ENCODE measurements around the gene ALDH1L2.
"Not testable (repeated sequence)": the region's sequence is repeated elsewhere in the genome, so short reads cannot be mapped to it uniquely, and the experiment has no call there.

ALDH1L2 gene

DNA sequence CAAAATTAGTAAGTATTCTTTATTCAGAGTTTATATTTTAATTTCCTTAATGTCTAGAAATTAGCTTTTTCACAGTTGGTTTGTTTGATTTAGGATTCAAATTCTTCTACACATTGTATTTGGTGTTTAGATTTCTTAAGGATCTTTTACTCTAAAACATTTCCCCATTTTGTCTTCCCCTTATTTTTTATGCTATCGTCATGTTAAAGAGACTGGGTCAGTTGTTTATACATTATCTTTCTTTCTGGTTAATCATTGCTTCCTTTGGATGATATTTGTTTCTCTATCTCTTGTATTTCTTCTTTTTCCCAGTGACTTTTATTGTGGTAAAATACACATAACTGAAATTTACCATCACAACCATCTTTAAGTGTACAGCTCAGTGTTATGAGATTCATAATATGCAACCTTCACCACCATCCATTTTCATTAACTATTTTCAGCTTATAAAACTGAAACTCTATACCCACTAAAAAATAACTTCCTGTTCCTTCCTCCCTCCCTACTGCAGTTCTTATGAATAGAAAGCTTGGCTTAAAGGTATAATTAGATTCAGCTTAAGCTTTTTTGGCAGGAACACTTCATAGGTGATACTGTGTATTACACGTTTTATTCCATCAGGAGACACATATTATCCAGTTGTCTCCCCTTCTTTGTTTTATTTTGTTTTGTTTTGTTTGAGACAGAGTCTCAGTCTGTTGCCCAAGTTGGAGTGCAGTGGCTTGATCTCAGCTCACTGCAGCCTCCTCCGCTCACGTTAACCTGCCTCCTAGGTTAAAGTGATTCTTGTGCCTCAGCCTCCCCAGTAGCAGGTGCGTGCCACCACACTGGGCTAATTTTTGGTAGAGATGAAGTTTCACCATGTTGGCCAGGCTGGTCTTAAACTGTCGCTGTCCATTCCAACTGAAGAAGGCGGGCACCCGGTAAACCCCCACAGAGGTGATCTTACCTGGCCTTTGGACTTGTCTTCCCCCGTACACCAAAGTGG, 53.1 kb downstream of the ALDH1L2 start:
- no peak for DNase-seq

DNA sequence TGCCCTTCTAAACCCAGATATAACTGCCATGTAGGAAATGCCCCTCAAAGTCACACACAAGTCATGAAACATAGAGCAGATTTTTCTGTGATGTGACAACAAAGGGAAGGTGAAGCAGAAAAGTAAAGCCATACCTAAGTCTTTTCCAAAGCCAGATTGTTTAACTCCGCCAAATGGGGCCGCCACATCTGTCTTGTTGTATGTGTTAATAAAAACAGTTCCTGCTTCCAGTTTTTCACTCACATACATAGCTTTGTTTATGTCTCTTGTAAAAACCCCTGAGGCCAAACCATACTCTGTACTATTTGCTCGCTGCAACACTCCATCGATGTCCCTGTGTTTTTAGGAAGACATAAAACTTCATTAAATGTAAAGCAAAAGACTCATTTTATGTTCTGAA, 57.8 kb downstream of the ALDH1L2 start:
- no peak for DNase-seq

DNA sequence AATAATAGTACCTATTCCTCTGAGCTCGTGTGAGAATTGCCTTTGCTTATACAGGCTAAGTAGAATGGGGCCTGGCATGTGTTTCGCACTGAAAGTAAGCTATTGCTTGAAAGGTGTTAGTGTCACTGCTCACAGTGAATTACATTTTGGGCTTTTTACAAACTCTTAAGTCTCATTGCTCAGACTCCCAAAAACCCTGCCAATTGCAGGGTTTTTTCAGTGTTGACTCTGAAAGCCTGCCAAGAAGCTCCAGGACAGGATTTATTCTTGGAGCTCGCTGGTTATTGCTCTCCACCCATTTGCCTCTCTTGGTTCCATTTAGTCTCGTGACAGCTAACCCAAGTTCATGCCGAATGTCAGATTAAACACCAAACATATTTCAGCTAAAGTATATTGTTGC, 58.4 kb downstream of the ALDH1L2 start:
- no peak for DNase-seq

DNA sequence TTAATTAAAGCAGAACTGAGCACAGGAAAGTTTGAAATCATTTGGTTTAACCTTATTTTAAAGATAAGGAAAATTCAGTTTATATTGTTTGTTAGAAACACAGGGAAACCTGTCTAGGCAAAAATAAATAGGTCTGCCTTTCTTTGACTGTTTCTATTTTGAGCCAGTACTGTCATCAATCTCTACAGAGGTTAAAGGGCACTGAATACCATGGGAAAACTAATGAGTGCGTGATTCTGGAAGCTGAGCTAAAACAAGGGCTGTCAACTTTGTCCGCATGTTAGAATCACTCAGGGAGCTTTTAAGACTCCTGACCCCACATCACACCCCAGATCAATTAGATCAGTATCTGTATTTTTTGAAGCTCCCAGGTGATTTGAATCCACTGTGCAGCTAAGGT, 59.3 kb downstream of the ALDH1L2 start:
- DNase-seq = no peak

- no peak for DNase-seq
Observed at GRCh38 chr12:105020241-105020962, 63.9 kb downstream of the ALDH1L2 start.

GRCh38 chr12:105018776-105019175, 65.5 kb downstream of the ALDH1L2 start:
- DNase-seq = no peak

DNA sequence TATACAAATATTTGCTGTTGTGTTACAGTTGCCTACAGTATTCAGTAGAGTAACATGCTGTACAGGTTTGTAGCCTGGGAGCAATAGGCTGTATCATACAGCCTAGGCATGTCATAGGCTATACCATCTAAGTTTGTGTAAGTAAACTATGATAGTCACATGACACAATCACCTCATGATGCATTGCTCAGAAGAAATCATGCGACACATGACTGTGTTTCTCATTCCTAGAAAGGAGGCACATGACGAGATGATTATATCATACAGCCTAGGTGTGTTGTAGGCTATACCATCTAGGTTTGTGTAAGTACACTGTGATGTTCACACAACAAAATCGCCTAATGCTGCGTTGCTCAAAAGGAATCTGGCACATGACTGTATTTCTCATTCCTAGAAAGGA, 66.2 kb downstream of the ALDH1L2 start:
- DNase-seq = no peak

GRCh38 chr12:105015543-105015942, 68.7 kb downstream of the ALDH1L2 start:
- no peak for DNase-seq

DNA sequence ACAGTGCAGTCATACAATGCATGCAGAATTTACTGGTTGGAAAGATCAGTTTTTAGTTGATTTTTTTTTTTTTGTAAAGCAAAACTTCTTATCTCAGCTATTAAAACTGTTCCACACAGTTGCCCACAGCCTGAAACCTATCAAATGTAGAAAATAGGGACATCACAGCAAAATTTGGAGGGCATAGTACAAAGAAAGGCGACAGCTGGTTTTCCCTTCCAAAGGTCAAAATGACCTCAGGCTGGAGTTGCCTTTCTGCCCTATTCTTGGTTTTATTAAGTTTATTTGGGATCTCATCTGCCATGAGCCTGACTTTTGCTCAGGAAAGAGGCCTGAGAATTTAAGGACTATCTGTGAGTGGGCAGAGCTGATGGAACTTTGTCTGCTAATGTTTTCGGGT, 69.7 kb downstream of the ALDH1L2 start:
- DNase-seq = no peak

DNA sequence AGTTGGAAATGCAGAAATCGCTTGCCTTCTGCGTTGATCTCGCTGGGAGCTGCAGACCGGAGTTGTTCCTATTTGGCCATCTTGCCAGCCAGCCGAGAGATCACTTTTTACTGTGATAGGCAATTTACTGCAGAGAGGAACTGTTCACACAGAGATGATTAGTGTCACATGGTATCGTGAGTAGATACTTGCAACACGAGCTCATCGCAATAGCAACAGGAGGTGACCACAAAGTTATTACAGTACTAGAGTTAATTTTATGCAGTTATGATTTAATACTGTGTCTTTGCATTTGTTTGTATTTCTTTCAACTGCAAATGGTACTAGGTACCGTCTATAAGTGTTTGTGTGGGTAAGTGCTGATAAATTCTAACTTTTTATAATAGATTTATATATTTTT, 70.4 kb downstream of the ALDH1L2 start:
- DNase-seq = no peak

DNA sequence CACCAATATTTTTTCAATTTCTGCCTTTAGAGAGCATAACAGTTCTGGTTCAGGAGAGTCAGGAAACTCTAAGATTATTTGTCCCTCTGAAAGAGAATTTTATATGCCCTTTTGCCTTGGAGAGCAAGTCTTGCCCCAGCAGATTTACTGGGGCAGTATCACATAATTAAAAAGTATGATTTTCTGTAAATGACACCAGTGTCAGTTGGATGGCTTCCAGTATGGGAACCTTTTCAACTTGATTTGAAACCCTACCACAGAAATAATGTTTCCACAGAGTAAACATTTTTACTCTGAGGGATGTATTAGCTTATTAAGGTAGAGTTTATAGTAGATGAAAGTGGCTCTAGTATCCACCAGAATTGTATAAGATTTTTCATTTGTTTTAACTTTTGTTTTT, 82.8 kb downstream of the ALDH1L2 start:
- no peak for DNase-seq

DNA sequence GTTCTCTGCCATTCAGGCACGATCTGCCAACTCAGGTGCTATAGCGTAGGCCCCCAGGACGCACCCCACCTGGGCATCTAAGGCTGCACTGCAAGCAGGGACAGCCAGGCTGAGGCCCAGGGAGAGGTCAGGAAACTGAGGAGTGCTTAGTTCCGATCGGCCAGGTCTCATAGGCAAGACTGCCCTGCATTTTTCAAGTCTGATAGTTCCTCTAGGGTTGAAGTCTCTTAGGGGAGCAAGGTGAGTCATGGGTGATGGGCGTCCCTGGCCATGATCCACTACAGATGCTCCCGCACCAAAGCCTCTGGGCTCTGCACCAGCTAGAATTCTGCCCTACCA, 84.9 kb downstream of the ALDH1L2 start:
- DNase-seq = no peak

GRCh38 chr12:104998423-104999346, 85.6 kb downstream of the ALDH1L2 start:
- DNase-seq = peak; percentile 84

- no peak for DNase-seq
Observed at GRCh38 chr12:104997541-104997940, 86.7 kb downstream of the ALDH1L2 start.

GRCh38 chr12:104994336-104994735, 89.9 kb downstream of the ALDH1L2 start:
- no peak for DNase-seq

DNA sequence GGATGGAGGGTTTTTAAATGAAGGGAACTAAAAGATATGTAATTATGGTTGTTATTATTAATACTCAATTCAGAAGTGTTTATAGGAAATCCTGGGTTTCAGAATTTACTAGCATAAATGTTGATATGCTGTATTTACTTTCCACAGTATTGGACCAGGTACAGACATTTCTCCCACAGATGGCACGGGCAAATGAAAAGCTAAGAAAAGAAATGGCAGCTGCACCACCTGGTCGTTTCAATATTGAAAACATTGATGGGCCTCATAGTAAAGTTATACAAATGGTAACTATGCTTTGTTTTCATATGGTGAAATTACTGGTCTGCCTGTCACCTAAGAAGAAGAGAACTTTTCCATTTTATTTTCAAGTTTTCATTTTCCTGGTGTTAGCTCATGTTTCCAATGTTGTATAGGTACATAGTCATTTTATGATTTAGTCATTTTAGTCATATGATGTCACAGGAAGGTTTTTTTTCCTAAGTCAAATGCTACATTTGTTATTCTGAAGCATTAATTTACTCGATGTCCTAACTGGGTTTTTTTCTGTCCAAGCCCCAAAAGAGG, 92.6 kb downstream of the ALDH1L2 start:
- no peak for DNase-seq

DNA sequence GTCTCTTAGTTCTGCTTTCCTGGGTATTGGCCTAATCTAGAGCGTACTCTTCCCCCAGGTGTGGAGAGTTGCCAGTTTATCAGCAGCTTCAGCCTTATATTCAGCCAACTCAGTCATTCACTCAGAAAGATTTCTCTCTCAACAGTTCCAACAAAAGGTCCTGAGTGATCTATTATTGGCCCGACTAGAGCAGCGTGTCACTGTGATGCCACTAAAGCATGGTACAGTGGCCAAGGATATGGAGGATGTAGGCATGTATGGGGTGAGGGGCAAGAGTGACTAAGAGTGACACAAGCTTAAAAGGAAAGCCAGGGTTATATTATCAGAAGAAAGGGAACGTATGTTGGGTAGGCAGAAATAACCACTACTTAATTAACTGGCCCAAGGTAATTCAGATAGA, 93.3 kb downstream of the ALDH1L2 start:
- DNase-seq = no peak

GRCh38 chr12:104986022-104986941, 98.0 kb downstream of the ALDH1L2 start, which contains the start of gene NOPCHAP1:
Gene NOPCHAP1, plus strand, starts transcription at chr12:104986316. Its CDS starts 37 bp downstream, at chr12:104986353.
- peak; percentile 94 for DNase-seq

- DNase-seq = peak; percentile 38
Observed at GRCh38 chr12:104985206-104985605, 99.1 kb downstream of the ALDH1L2 start.

- DNase-seq = not testable (repeated sequence)
Observed at GRCh38 chr12:104977688-104978087, 106.6 kb downstream of the ALDH1L2 start.

- no peak for DNase-seq
Observed at GRCh38 chr12:104976703-104977102, 107.6 kb downstream of the ALDH1L2 start.

Measured in NCI-H146 (cell line).